ENCODE data around the gene BCL2L14. TPM values are rescaled to one million over a fixed set of nuclear protein-coding genes. Genes with fewer than 3 reads are reported as not detected.
"Not testable (repeated sequence)": the region's sequence is repeated elsewhere in the genome, so short reads cannot be mapped to it uniquely, and the experiment has no call there.

BCL2L14 gene
- total and polyA plus RNA-seq, 5 donors = not detected

GRCh38 chr12:12133785-12134184 is 63.0 kb downstream of the BCL2L14 start:
- H3K9me3 ChIP-seq (ENCODE audit: control insufficient read depth, low read length) = no peaks in the 10 kb centered on the region
- DNase-seq (no peak), ATAC-seq (no peak)
- 99% methylated on average over 5 of the region's 5 CpGs for WGBS
- H3K4me3 ChIP-seq (ENCODE audit: low read length) = no peak overlapping the region
- H3K27ac ChIP-seq (ENCODE audit: low read length) = no peak overlapping the region
- intact Hi-C loops (cut with DNase I) = no loop called here
- H3K4me1 ChIP-seq (ENCODE audit: control insufficient read depth, insufficient read depth, low read length) = no peaks in the 10 kb centered on the region
- H3K27me3 ChIP-seq (ENCODE audit: control insufficient read depth, insufficient read depth) = no peaks in the 10 kb centered on the region

- WGBS = 94% methylated on average over 3 of the region's 3 CpGs
- intact Hi-C loops (cut with DNase I) = no loop called here
- no peak for ATAC-seq
Observed at GRCh38 chr12:12138203-12139154, 67.7 kb downstream of the BCL2L14 start.

GRCh38 chr12:12141000-12141399 is 70.3 kb downstream of the BCL2L14 start:
- ATAC-seq (no peak), DNase-seq (no peak)
- Histone ChIP-seq H3K4me3 (ENCODE audit: low read length) (no peak overlapping the region), H3K4me1 (ENCODE audit: control insufficient read depth, insufficient read depth, low read length) (no peaks in the 10 kb centered on the region), H3K27ac (ENCODE audit: low read length) (no peak overlapping the region), H3K9me3 (ENCODE audit: control insufficient read depth, low read length) (no peaks in the 10 kb centered on the region), H3K27me3 (ENCODE audit: control insufficient read depth, insufficient read depth) (no peaks in the 10 kb centered on the region)
- intact Hi-C loops (cut with DNase I) = no loop called here

More at GRCh38 chr12:12138203-12139154, 67.7 kb downstream of the BCL2L14 start:
- Histone ChIP-seq H3K4me3 (ENCODE audit: low read length) (no peak overlapping the region), H3K4me1 (ENCODE audit: control insufficient read depth, insufficient read depth, low read length) (no peaks in the 10 kb centered on the region), H3K9me3 (ENCODE audit: control insufficient read depth, low read length) (no peaks in the 10 kb centered on the region), H3K27ac (ENCODE audit: low read length) (no peak overlapping the region), H3K27me3 (ENCODE audit: control insufficient read depth, insufficient read depth) (no peaks in the 10 kb centered on the region)
- no peak for DNase-seq

GRCh38 chr12:12144531-12144930 is 73.8 kb downstream of the BCL2L14 start:
- H3K9me3 ChIP-seq (ENCODE audit: control insufficient read depth, low read length); intact Hi-C loops (cut with DNase I); H3K4me1 ChIP-seq (ENCODE audit: control insufficient read depth, insufficient read depth, low read length); ATAC-seq; DNase-seq; H3K4me3 ChIP-seq (ENCODE audit: low read length); H3K27me3 ChIP-seq (ENCODE audit: control insufficient read depth, insufficient read depth); H3K27ac ChIP-seq (ENCODE audit: low read length): not testable (repeated sequence)
- 95% methylated on average over 1 of the region's 1 CpG for WGBS

- WGBS = 87% methylated on average over 6 of the region's 6 CpGs
- intact Hi-C loops (cut with DNase I) = no loop called here
- no peaks in the 10 kb centered on the region for H3K27me3 ChIP-seq (ENCODE audit: control insufficient read depth, insufficient read depth)
Observed at GRCh38 chr12:12147111-12147510, 76.4 kb downstream of the BCL2L14 start.

More at GRCh38 chr12:12147111-12147510, 76.4 kb downstream of the BCL2L14 start:
- no peak overlapping the region for H3K4me3 ChIP-seq (ENCODE audit: low read length)
- DNase-seq = no peak
- no peak for ATAC-seq
- no peaks in the 10 kb centered on the region for H3K4me1 ChIP-seq (ENCODE audit: control insufficient read depth, insufficient read depth, low read length)
- no peaks in the 10 kb centered on the region for H3K9me3 ChIP-seq (ENCODE audit: control insufficient read depth, low read length)
- no peak overlapping the region for H3K27ac ChIP-seq (ENCODE audit: low read length)

Small RNA genes within 50 kb of the gene (microRNA-seq; reads per million reads assigned to microRNA genes)
- gene MIR1244-4 = 0 reads per million in 2 donors

Other genes starting within 250 kb of the BCL2L14 start
- 10 to 100 TPM; 18.3 to 23.9 (median 21.1) TPM for gene LRP6, start 196.1 kb downstream of the BCL2L14 start, total RNA-seq
- gene LRP6, start 196.1 kb downstream of the BCL2L14 start, polyA plus RNA-seq = 4.0 TPM

Data from right cardiac atrium (tissue), 5 donors.